ENCODE measurements around the gene DGKD. TPM values are rescaled to one million over a fixed set of nuclear protein-coding genes. Genes with fewer than 3 reads are reported as not detected.

DGKD gene
- total and polyA plus RNA-seq, 10 of the 15 experiments (the other 5 are each of a cell fraction or from before 2014, with no cell fraction given) = 2.7 to 81.9 (median 27.0) TPM

DNA sequence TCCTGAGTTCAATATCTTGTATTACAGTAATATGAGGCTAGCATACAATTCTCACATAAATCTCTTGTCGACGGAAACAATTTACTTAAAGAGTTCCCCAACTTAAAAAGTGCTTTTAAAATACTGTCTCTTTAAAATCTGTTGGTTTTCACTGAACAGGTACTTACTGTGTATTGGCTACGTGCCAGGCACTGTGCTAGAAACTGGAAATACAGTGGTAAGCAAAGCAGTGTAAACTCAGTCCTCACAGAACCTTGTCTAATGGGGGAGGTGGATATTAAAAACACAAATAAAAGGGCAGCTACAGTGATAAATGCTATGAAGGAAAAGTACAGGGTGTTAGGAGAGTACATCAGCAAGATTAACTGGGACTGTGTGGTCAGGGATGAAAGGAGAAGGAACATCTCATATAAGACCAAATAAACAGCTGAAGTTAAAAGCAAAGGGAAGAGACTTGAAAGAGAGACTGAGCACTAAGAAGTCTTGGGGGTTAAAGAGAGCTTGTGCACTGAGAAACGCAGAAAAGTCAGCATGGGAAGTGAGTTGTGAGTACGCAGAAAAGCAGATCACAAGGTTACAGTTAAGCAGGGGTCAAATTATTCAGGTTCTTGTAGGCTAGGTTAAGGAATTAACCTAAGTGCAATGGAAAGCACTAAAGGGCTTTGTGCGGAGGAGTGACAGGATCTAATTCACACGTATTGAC lies 159.8 kb downstream of the DGKD start:
- peak overlapping the region; percentile 46 for H3K27ac ChIP-seq (ENCODE audit: control insufficient read depth, insufficient read depth)
- ChIA-PET RAD21 (ENCODE audit: unreplicated experiment) (no interaction called here), CTCF (interaction anchor here (1.1 kb wide), 1 partner anchor 9 kb away, joined by 5 read pairs; no protein-coding TSS in a partner anchor), SMC1A (ENCODE audit: uncharacterized antibody, unreplicated experiment) (no interaction called here), POLR2A (no interaction called here)
- intact Hi-C loops (cut with micrococcal nuclease; ENCODE audit: unreplicated experiment) (no loop called here), in situ Hi-C loops (cut with MboI) (no loop called here)
- BruUV-seq (replicated peaks) = no TSS peak
- peaks cover 20% of the 10 kb centered on the region for H3K4me1 ChIP-seq (ENCODE audit: control insufficient read depth, insufficient read depth, low read length)
- H2AFZ ChIP-seq (ENCODE audit: control insufficient read depth, low read depth, low read length) = no peak overlapping the region
- H3K9ac ChIP-seq (ENCODE audit: control insufficient read depth, insufficient read depth, low read length) = no peak overlapping the region
- H4K20me1 ChIP-seq (ENCODE audit: control insufficient read depth, insufficient read depth) = no peaks in the 10 kb centered on the region
- H3K4me3 ChIP-seq = no peak overlapping the region
- no peaks in the 10 kb centered on the region for H3K36me3 ChIP-seq (ENCODE audit: control insufficient read depth in 2 of 2, insufficient read depth in 2 of 2, low read length in 1 of 2)
- WGBS (ENCODE audit: insufficient coverage, insufficient replicate concordance, low lambda C conversion rate, missing lambda C conversion rate) = 70% methylated on average over 7 of the region's 7 CpGs
- ATAC-seq (peak; percentile 68), DNase-seq (ENCODE audit: low read depth, low spot score) (no peak), FAIRE-seq (peak; percentile 38)
- H3K9me3 ChIP-seq (replicated peaks; ENCODE audit: control insufficient read depth, insufficient read depth, low read length) = no peaks in the 10 kb centered on the region
- no peaks in the 10 kb centered on the region for H3K79me2 ChIP-seq (ENCODE audit: control insufficient read depth, insufficient read depth, low read length)
- H3K4me2 ChIP-seq (ENCODE audit: control insufficient read depth, insufficient read depth) = peak overlapping the region; percentile 38; the same call in 1 of the 2 replicates
- no peaks in the 10 kb centered on the region for H3K27me3 ChIP-seq (replicated peaks in 1 of 2; ENCODE audit: control insufficient read depth in 2 of 2, insufficient read depth in 2 of 2, low read length in 1 of 2)
- TF ChIP-seq SMC3 (IDR thresholded peaks at IDR 0.05; ENCODE audit: borderline replicate concordance, low read length) (no peak), SMAD1 (IDR thresholded peaks at IDR 0.05; ENCODE audit: low read depth, partially characterized antibody) (peak; percentile 93)
- TF ChIP-seq, protein P1, sequence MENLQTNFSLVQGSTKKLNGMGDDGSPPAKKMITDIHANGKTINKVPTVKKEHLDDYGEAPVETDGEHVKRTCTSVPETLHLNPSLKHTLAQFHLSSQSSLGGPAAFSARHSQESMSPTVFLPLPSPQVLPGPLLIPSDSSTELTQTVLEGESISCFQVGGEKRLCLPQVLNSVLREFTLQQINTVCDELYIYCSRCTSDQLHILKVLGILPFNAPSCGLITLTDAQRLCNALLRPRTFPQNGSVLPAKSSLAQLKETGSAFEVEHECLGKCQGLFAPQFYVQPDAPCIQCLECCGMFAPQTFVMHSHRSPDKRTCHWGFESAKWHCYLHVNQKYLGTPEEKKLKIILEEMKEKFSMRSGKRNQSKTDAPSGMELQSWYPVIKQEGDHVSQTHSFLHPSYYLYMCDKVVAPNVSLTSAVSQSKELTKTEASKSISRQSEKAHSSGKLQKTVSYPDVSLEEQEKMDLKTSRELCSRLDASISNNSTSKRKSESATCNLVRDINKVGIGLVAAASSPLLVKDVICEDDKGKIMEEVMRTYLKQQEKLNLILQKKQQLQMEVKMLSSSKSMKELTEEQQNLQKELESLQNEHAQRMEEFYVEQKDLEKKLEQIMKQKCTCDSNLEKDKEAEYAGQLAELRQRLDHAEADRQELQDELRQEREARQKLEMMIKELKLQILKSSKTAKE (IDR thresholded peaks at IDR 0.05; ENCODE audit: low read depth, poor library complexity, severe bottlenecking) = peak; percentile 64
